ENCODE data around the gene CYYR1. TPM values are rescaled to one million over a fixed set of nuclear protein-coding genes. Genes with fewer than 3 reads are reported as not detected.

CYYR1 gene
- total RNA-seq, 1 experiment from 2014 or later, result 13.6 TPM

- no peak overlapping the region for H2AK5ac ChIP-seq (ENCODE audit: insufficient read length, low read length)
- no peaks in the 10 kb centered on the region for H3K27me3 Mint-ChIP-seq (ENCODE audit: low read depth)
- no peak overlapping the region for H3K4me3 Mint-ChIP-seq
- H2BK120ac ChIP-seq (ENCODE audit: low read depth, low read length, poor library complexity, severe bottlenecking), result no peak overlapping the region
- H4K20me1 ChIP-seq (ENCODE audit: control insufficient read depth, insufficient read depth, insufficient read length), result no peaks in the 10 kb centered on the region
- H3K56ac ChIP-seq (ENCODE audit: insufficient read length, low read depth, low read length), result no peak overlapping the region
- H4K8ac ChIP-seq (replicated peaks; ENCODE audit: insufficient read length, low read depth, low read length), result no peak overlapping the region
- no peak overlapping the region for H3K27ac Mint-ChIP-seq
- no CpG with 5 or more reads among the region's 2 CpGs for WGBS (ENCODE audit: extremely low coverage, insufficient read length, low lambda C conversion rate)
- H3K23ac ChIP-seq (ENCODE audit: insufficient read length, low read depth, low read length), result no peak overlapping the region
- H3K18ac ChIP-seq (ENCODE audit: insufficient read length, low read depth, low read length), result no peak overlapping the region
- H2AFZ ChIP-seq (ENCODE audit: low read length), result no peak overlapping the region
- no peak overlapping the region for H3K4ac ChIP-seq (ENCODE audit: low read depth, low read length)
- H3K4me1 Mint-ChIP-seq, result no peaks in the 10 kb centered on the region
- no peak overlapping the region for H3T11ph ChIP-seq (ENCODE audit: low read length)
- no peak overlapping the region for H3K14ac ChIP-seq (ENCODE audit: insufficient read depth, low read length)
- no peak for DNase-seq
- no peaks in the 10 kb centered on the region; a peak in 2 of 5 replicates for H3K9me3 Mint-ChIP-seq
- no peak overlapping the region for H2BK5ac ChIP-seq (ENCODE audit: insufficient read length, low read length)
- H3K4me2 ChIP-seq (ENCODE audit: insufficient read depth, insufficient read length, low read length), result no peak overlapping the region
- H4K5ac ChIP-seq (ENCODE audit: insufficient read length, low read depth, low read length), result no peak overlapping the region
- H3K27ac ChIP-seq (ENCODE audit: insufficient read length, low read depth, low read length), result no peak overlapping the region
- no peak overlapping the region for H2BK12ac ChIP-seq (ENCODE audit: insufficient read length, low read depth, low read length)
- H3K36me3 Mint-ChIP-seq (ENCODE audit: insufficient read depth in 1 of 3, low read depth in 3 of 3), result peaks cover 0 to 17% (median 10%) of the 10 kb centered on the region in 3 experiments; a peak in 5 of 7 replicates
- H3K27me3 ChIP-seq (ENCODE audit: insufficient read depth, low read length), result no peaks in the 10 kb centered on the region
- no peak for TF ChIP-seq CTCF (conservative IDR thresholded peaks at IDR 0.05)
- no peak overlapping the region for H4K91ac ChIP-seq (ENCODE audit: insufficient read length, low read depth, low read length)
- H3K9ac ChIP-seq (ENCODE audit: extremely low read depth, insufficient read length, low read length), result no peak overlapping the region
- H2BK15ac ChIP-seq (ENCODE audit: low read depth, low read length), result no peak overlapping the region
- H2BK20ac ChIP-seq (ENCODE audit: low read depth, low read length, poor library complexity, severe bottlenecking), result no peak overlapping the region
- H3K79me2 ChIP-seq (ENCODE audit: insufficient read depth, low read length), result no peaks in the 10 kb centered on the region
- H3K9me3 ChIP-seq (ENCODE audit: control insufficient read depth, low read depth, low read length), result no peaks in the 10 kb centered on the region
- no peaks in the 10 kb centered on the region for H3K4me1 ChIP-seq (ENCODE audit: insufficient read depth, low read length)
- H3K79me1 ChIP-seq (ENCODE audit: insufficient read depth, low read depth, low read length, poor library complexity, severe bottlenecking), result no peaks in the 10 kb centered on the region
- H3K23me2 ChIP-seq (ENCODE audit: insufficient read length, low read depth, low read length, poor library complexity, severe bottlenecking), result no peaks in the 10 kb centered on the region
These were observed 69.7 kb downstream of the CYYR1 start for GRCh38 chr21:26503414-26503813.
